Colon (tissue), 2 donors: ENCODE measurements around the gene NAALADL2.

ENCODE experiments used
- FAIRE-seq: peaks from 2 replicates; lab custom pipeline; 2012; peaks lifted over from hg19 to GRCh38; lab: Jason Lieb, UNC
- donor health status: control.
- donor health status: control.

The NAALADL2 gene

GRCh38 chr3:175001091-175001490 is 142.0 kb downstream of the NAALADL2 start:
- no peak for FAIRE-seq

GRCh38 chr3:175002732-175003143 is 143.6 kb downstream of the NAALADL2 start:
- FAIRE-seq = no peak

- no peak for FAIRE-seq
These were observed 144.5 kb downstream of the NAALADL2 start for GRCh38 chr3:175003590-175003989.

- no peak for FAIRE-seq
These were observed 146.1 kb downstream of the NAALADL2 start for GRCh38 chr3:175005193-175005592.

- FAIRE-seq = no peak
These were observed 146.7 kb downstream of the NAALADL2 start for GRCh38 chr3:175005881-175006280.

- FAIRE-seq = no peak
These were observed 148.2 kb downstream of the NAALADL2 start for GRCh38 chr3:175007306-175007705.

GRCh38 chr3:175009295-175009694 is 150.2 kb downstream of the NAALADL2 start:
- no peak for FAIRE-seq

- FAIRE-seq = no peak
These were observed 156.0 kb downstream of the NAALADL2 start for GRCh38 chr3:175015056-175015635.

GRCh38 chr3:175018946-175019727 is 160.0 kb downstream of the NAALADL2 start:
- no peak for FAIRE-seq

GRCh38 chr3:175020101-175020500 is 161.0 kb downstream of the NAALADL2 start:
- FAIRE-seq = no peak

GRCh38 chr3:175029828-175030227 is 170.7 kb downstream of the NAALADL2 start:
- FAIRE-seq = no peak

- no peak for FAIRE-seq
These were observed 180.7 kb downstream of the NAALADL2 start for GRCh38 chr3:175039875-175040274.

GRCh38 chr3:175041369-175041768 is 182.2 kb downstream of the NAALADL2 start:
- FAIRE-seq = no peak

- FAIRE-seq = no peak
These were observed 187.5 kb downstream of the NAALADL2 start for GRCh38 chr3:175046601-175047000.

- FAIRE-seq = no peak
These were observed 188.7 kb downstream of the NAALADL2 start for GRCh38 chr3:175047786-175048185.

- no peak for FAIRE-seq
These were observed 198.3 kb downstream of the NAALADL2 start for GRCh38 chr3:175057401-175057800.

- FAIRE-seq = no peak
These were observed 200.7 kb downstream of the NAALADL2 start for GRCh38 chr3:175059788-175060187.

GRCh38 chr3:175065497-175065896 is 206.4 kb downstream of the NAALADL2 start:
- no peak for FAIRE-seq

- FAIRE-seq = no peak
These were observed 207.7 kb downstream of the NAALADL2 start for GRCh38 chr3:175066617-175067415.

GRCh38 chr3:175068587-175068986 is 209.5 kb downstream of the NAALADL2 start:
- no peak for FAIRE-seq

GRCh38 chr3:175070946-175071345 is 211.8 kb downstream of the NAALADL2 start:
- no peak for FAIRE-seq

GRCh38 chr3:175073219-175073905 is 214.2 kb downstream of the NAALADL2 start:
- FAIRE-seq = no peak
